Right kidney (tissue), 1 donor: ENCODE results near the gene RRAS2.
"Not testable (repeated sequence)": the region's sequence is repeated elsewhere in the genome, so short reads cannot be mapped to it uniquely, and the experiment has no call there.

Source experiments
- DNase-seq: peaks from one replicate; pipeline ENCODE4 v3.0.0-alpha.2; 2016

Gene RRAS2

GRCh38 chr11:14308114-14308896 lies 50.7 kb downstream of the RRAS2 start:
- DNase-seq = peak; percentile 11

- no peak for DNase-seq
Measured at GRCh38 chr11:14306481-14306880, 52.5 kb downstream of the RRAS2 start.

- no peak for DNase-seq
Measured at GRCh38 chr11:14305649-14306048, 53.3 kb downstream of the RRAS2 start.

- DNase-seq = no peak
Measured at GRCh38 chr11:14304601-14305000, 54.4 kb downstream of the RRAS2 start.

- DNase-seq = peak; percentile 13
Measured at GRCh38 chr11:14300661-14301304, 58.2 kb downstream of the RRAS2 start.

GRCh38 chr11:14299921-14300320 lies 59.1 kb downstream of the RRAS2 start:
- no peak for DNase-seq

GRCh38 chr11:14290422-14290821 lies 68.6 kb downstream of the RRAS2 start:
- DNase-seq = no peak

GRCh38 chr11:14288189-14288935 lies 70.6 kb downstream of the RRAS2 start:
- DNase-seq = no peak

- not testable (repeated sequence) for DNase-seq
Measured at GRCh38 chr11:14278869-14279268, 80.1 kb downstream of the RRAS2 start.

- DNase-seq = no peak
Measured at GRCh38 chr11:14275076-14275475, 83.9 kb downstream of the RRAS2 start.

- DNase-seq = no peak
Measured at GRCh38 chr11:14273895-14274294, 85.1 kb downstream of the RRAS2 start.

- DNase-seq = no peak
Measured at GRCh38 chr11:14270690-14271542, 88.1 kb downstream of the RRAS2 start.

GRCh38 chr11:14269692-14270573 lies 89.0 kb downstream of the RRAS2 start:
- DNase-seq = no peak

GRCh38 chr11:14267861-14268635 lies 90.9 kb downstream of the RRAS2 start:
- no peak for DNase-seq

GRCh38 chr11:14266622-14267021 lies 92.4 kb downstream of the RRAS2 start:
- no peak for DNase-seq

GRCh38 chr11:14264966-14265365 lies 94.0 kb downstream of the RRAS2 start:
- no peak for DNase-seq

GRCh38 chr11:14262271-14262846 lies 96.6 kb downstream of the RRAS2 start:
- DNase-seq = no peak

- DNase-seq = no peak
Measured at GRCh38 chr11:14261066-14261465, 97.9 kb downstream of the RRAS2 start.

- no peak for DNase-seq
Measured at GRCh38 chr11:14259878-14260277, 99.1 kb downstream of the RRAS2 start.

- DNase-seq = no peak
Measured at GRCh38 chr11:14259186-14259784, 99.7 kb downstream of the RRAS2 start.
